WTC11 (cell line): ENCODE results near the gene RIMBP2. TPM values are rescaled to one million over a fixed set of nuclear protein-coding genes. Genes with fewer than 3 reads are reported as not detected.

ENCODE experiments used
- ATAC-seq: fragments of 200-7000 bp; cut with Tn5 transposase; 2 replicates; pipeline ENCODE4 v1.10.0; 2021; ENCODE audit warnings: mild to moderate bottlenecking, moderate library complexity
- CTCF ChIA-PET: fragments of 300-600 bp; sonication (Branson Sonifier 250); formaldehyde crosslinking; loops from one replicate; lab custom pipeline; 2021; ENCODE audit warnings: antibody characterized with exemption; lab: Charles Lee
- POLR2A ChIA-PET: fragments of 350-600 bp; sonication (Branson Sonifier 250); formaldehyde crosslinking; loops from one replicate; lab custom pipeline; 2021; ENCODE audit warnings: antibody characterized with exemption; lab: Charles Lee
- DNase-seq: peaks from one replicate; pipeline ENCODE4 v3.0.0; 2021; ENCODE audit warnings: low spot score
- H3K27ac Mint-ChIP-seq: 2 replicates; pipeline ENCODE4 v1.8.0; 2021; ENCODE audit warnings: mixed read lengths
- H3K27me3 Mint-ChIP-seq: 2 replicates; pipeline ENCODE4 v1.8.0; 2021; ENCODE audit warnings: low read depth, mild to moderate bottlenecking, moderate library complexity, mixed read lengths
- H3K36me3 Mint-ChIP-seq: 2 replicates; pipeline ENCODE4 v1.8.0; 2021; ENCODE audit warnings: mixed read lengths
- H3K4me1 Mint-ChIP-seq: 2 replicates; pipeline ENCODE4 v1.8.0; 2022; ENCODE audit warnings: mixed read lengths
- H3K4me3 Mint-ChIP-seq: 2 replicates; pipeline ENCODE4 v1.8.0; 2021; ENCODE audit warnings: mild to moderate bottlenecking, moderate library complexity, mixed read lengths
- H3K9me3 Mint-ChIP-seq: 2 replicates; pipeline ENCODE4 v1.8.0; 2021; ENCODE audit warnings: mixed read lengths
- CREB1 ChIP-seq: sonication (generic); formaldehyde crosslinking; IDR thresholded peaks from 2 replicates; pipeline ENCODE4 v1.8.0; 2023; ENCODE audit warnings: mild to moderate bottlenecking, missing genetic modification reagents
- ELF4 ChIP-seq: sonication (generic); formaldehyde crosslinking; IDR thresholded peaks from 2 replicates; pipeline ENCODE4 v1.8.1; 2022; ENCODE audit warnings: low read depth, mild to moderate bottlenecking, moderate library complexity, missing genetic modification reagents
- GTF2I ChIP-seq: fragments of 250-450 bp; sonication (Bioruptor Pico); conservative IDR thresholded peaks from 2 replicates; pipeline ENCODE4 v1.4.0; 2021; ENCODE audit warnings: mild to moderate bottlenecking
- NFATC4 ChIP-seq: fragments of 250-450 bp; sonication (Bioruptor Pico); IDR thresholded peaks from 2 replicates; pipeline ENCODE4 v1.9.0; 2021; ENCODE audit warnings: mild to moderate bottlenecking
- NFE2L1 ChIP-seq: sonication (generic); formaldehyde crosslinking; IDR thresholded peaks from 2 replicates; pipeline ENCODE4 v1.8.1; 2023; ENCODE audit warnings: missing genetic modification reagents
- NR2C2 ChIP-seq: sonication (generic); formaldehyde crosslinking; IDR thresholded peaks from 2 replicates; pipeline ENCODE4 v1.8.0; 2022; ENCODE audit warnings: mild to moderate bottlenecking, missing genetic modification reagents
- RORB ChIP-seq: fragments of 250-450 bp; sonication (Bioruptor Pico); IDR thresholded peaks from 2 replicates; pipeline ENCODE4 v1.9.0; 2021; ENCODE audit warnings: mild to moderate bottlenecking
- TEAD1 ChIP-seq: sonication (generic); formaldehyde crosslinking; IDR thresholded peaks from 2 replicates; pipeline ENCODE4 v1.8.0; 2022; ENCODE audit warnings: mild to moderate bottlenecking, missing genetic modification reagents
- ZNF121 ChIP-seq: sonication (generic); formaldehyde crosslinking; IDR thresholded peaks from 2 replicates; pipeline ENCODE4 v1.8.0; 2023; ENCODE audit warnings: missing genetic modification reagents
- ZNF219 ChIP-seq: sonication (generic); formaldehyde crosslinking; IDR thresholded peaks from 2 replicates; pipeline ENCODE4 v1.8.0; 2023; ENCODE audit warnings: missing genetic modification reagents, mild to moderate bottlenecking, borderline replicate concordance
- ZNF263 ChIP-seq: sonication (generic); formaldehyde crosslinking; IDR thresholded peaks from 2 replicates; pipeline ENCODE4 v1.8.1; 2022; ENCODE audit warnings: low read depth, mild to moderate bottlenecking, moderate library complexity, missing genetic modification reagents
- ZNF317 ChIP-seq: sonication (generic); formaldehyde crosslinking; IDR thresholded peaks from 2 replicates; pipeline ENCODE4 v1.8.1; 2023; ENCODE audit warnings: low read depth, mild to moderate bottlenecking, moderate library complexity, missing genetic modification reagents, borderline replicate concordance
- ZNF512 ChIP-seq: sonication (generic); formaldehyde crosslinking; IDR thresholded peaks from 2 replicates; pipeline ENCODE4 v1.8.1; 2022; ENCODE audit warnings: missing genetic modification reagents, borderline replicate concordance
- total RNA-seq: library from RNA; stranded (reverse); gene quantifications from 3 replicates; pipeline ENCODE4 v1.2.3, GENCODE V29; 2021
- TF ChIP-seq, protein P1 (sequence below): fragments of 250-450 bp; sonication (Bioruptor Pico); IDR thresholded peaks from 2 replicates; pipeline ENCODE4 v1.9.0; 2021; ENCODE audit warnings: mild to moderate bottlenecking
- TF ChIP-seq, protein P2 (sequence below): sonication (generic); formaldehyde crosslinking; IDR thresholded peaks from 2 replicates; pipeline ENCODE4 v1.8.0; 2022; ENCODE audit warnings: mild to moderate bottlenecking, missing genetic modification reagents
- TF ChIP-seq, protein P3 (sequence below): sonication (generic); formaldehyde crosslinking; IDR thresholded peaks from 2 replicates; pipeline ENCODE4 v1.8.0; 2023; ENCODE audit warnings: missing genetic modification reagents
- TF ChIP-seq, protein P4 (sequence below): sonication (generic); formaldehyde crosslinking; IDR thresholded peaks from 2 replicates; pipeline ENCODE4 v1.8.1; 2022; ENCODE audit warnings: mild to moderate bottlenecking, moderate library complexity, missing genetic modification reagents

The RIMBP2 gene
- total RNA-seq, 1 experiment from 2014 or later = 2.6 TPM

- TF ChIP-seq ZNF512 (CRISPR knock-in tag) = 0 out of 2 replicates have a peak, but pooled peaks have one; percentile 23
- TF ChIP-seq, all 79 proteins: peak for 3
Measured at GRCh38 chr12:130764475-130765185, 48.5 kb upstream of the RIMBP2 start (continued).

- TF ChIP-seq RORB (CRISPR knock-in tag) (no peak), CREB1 (CRISPR knock-in tag) (no peak), ZNF317 (CRISPR knock-in tag) (no peak), NFATC4 (CRISPR knock-in tag) (no peak), ELF4 (CRISPR knock-in tag) (no peak), NFE2L1 (CRISPR knock-in tag) (no peak), ZNF121 (CRISPR knock-in tag) (no peak), TEAD1 (CRISPR knock-in tag) (no peak), NR2C2 (no peak), GTF2I (CRISPR knock-in tag) (no peak)
- TF ChIP-seq, protein P1, sequence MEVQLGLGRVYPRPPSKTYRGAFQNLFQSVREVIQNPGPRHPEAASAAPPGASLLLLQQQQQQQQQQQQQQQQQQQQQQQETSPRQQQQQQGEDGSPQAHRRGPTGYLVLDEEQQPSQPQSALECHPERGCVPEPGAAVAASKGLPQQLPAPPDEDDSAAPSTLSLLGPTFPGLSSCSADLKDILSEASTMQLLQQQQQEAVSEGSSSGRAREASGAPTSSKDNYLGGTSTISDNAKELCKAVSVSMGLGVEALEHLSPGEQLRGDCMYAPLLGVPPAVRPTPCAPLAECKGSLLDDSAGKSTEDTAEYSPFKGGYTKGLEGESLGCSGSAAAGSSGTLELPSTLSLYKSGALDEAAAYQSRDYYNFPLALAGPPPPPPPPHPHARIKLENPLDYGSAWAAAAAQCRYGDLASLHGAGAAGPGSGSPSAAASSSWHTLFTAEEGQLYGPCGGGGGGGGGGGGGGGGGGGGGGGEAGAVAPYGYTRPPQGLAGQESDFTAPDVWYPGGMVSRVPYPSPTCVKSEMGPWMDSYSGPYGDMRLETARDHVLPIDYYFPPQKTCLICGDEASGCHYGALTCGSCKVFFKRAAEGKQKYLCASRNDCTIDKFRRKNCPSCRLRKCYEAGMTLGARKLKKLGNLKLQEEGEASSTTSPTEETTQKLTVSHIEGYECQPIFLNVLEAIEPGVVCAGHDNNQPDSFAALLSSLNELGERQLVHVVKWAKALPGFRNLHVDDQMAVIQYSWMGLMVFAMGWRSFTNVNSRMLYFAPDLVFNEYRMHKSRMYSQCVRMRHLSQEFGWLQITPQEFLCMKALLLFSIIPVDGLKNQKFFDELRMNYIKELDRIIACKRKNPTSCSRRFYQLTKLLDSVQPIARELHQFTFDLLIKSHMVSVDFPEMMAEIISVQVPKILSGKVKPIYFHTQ (CRISPR knock-in tag) = no peak
- TF ChIP-seq, protein P2, sequence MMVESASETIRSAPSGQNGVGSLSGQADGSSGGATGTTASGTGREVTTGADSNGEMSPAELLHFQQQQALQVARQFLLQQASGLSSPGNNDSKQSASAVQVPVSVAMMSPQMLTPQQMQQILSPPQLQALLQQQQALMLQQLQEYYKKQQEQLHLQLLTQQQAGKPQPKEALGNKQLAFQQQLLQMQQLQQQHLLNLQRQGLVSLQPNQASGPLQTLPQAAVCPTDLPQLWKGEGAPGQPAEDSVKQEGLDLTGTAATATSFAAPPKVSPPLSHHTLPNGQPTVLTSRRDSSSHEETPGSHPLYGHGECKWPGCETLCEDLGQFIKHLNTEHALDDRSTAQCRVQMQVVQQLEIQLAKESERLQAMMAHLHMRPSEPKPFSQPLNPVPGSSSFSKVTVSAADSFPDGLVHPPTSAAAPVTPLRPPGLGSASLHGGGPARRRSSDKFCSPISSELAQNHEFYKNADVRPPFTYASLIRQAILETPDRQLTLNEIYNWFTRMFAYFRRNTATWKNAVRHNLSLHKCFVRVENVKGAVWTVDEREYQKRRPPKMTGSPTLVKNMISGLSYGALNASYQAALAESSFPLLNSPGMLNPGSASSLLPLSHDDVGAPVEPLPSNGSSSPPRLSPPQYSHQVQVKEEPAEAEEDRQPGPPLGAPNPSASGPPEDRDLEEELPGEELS (CRISPR knock-in tag) = no peak
- TF ChIP-seq, protein P3, sequence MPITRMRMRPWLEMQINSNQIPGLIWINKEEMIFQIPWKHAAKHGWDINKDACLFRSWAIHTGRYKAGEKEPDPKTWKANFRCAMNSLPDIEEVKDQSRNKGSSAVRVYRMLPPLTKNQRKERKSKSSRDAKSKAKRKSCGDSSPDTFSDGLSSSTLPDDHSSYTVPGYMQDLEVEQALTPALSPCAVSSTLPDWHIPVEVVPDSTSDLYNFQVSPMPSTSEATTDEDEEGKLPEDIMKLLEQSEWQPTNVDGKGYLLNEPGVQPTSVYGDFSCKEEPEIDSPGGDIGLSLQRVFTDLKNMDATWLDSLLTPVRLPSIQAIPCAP (CRISPR knock-in tag) = no peak
- TF ChIP-seq, protein P4, sequence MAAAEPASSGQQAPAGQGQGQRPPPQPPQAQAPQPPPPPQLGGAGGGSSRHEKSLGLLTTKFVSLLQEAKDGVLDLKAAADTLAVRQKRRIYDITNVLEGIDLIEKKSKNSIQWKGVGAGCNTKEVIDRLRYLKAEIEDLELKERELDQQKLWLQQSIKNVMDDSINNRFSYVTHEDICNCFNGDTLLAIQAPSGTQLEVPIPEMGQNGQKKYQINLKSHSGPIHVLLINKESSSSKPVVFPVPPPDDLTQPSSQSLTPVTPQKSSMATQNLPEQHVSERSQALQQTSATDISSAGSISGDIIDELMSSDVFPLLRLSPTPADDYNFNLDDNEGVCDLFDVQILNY (CRISPR knock-in tag) = no peak
- POLR2A ChIA-PET = no interaction called here
- no peaks in the 10 kb centered on the region for H3K36me3 Mint-ChIP-seq
- H3K4me3 Mint-ChIP-seq = no peak overlapping the region
- no peak overlapping the region for H3K27ac Mint-ChIP-seq
- no peaks in the 10 kb centered on the region for H3K4me1 Mint-ChIP-seq
- ATAC-seq (no peak), DNase-seq (no peak)
- no peaks in the 10 kb centered on the region for H3K9me3 Mint-ChIP-seq
- no peaks in the 10 kb centered on the region for H3K27me3 Mint-ChIP-seq
- CTCF ChIA-PET = no interaction called here
Measured at GRCh38 chr12:130764073-130764472, 48.0 kb upstream of the RIMBP2 start.

GRCh38 chr12:130762319-130762675 lies 46.2 kb upstream of the RIMBP2 start:
- H3K36me3 Mint-ChIP-seq = no peaks in the 10 kb centered on the region
- ChIA-PET POLR2A (no interaction called here), CTCF (interaction anchor here (0.7 to 1.7 kb wide), 7 partner anchors 50 to 143 kb away, joined by 3 to 8 read pairs (median 3); no protein-coding TSS in a partner anchor)
- DNase-seq = no peak
- H3K27me3 Mint-ChIP-seq = no peaks in the 10 kb centered on the region
- no peaks in the 10 kb centered on the region for H3K9me3 Mint-ChIP-seq
- H3K4me3 Mint-ChIP-seq = no peak overlapping the region; the same call in 1 of the 2 replicates
- no peaks in the 10 kb centered on the region for H3K4me1 Mint-ChIP-seq
- TF ChIP-seq ZNF317 (CRISPR knock-in tag) (no peak), ZNF219 (no peak), ZNF263 (CRISPR knock-in tag) (no peak)
- H3K27ac Mint-ChIP-seq = no peak overlapping the region
- no peak for ATAC-seq
